Parathyroid adenoma (tissue), 2 donors: Measurements from ENCODE around the gene FAM135A.

Experiments
- H2AFZ ChIP-seq: fragments of 300-600 bp; sonication (generic); one replicate; pipeline ENCODE4 v1.7.0; 2017; ENCODE audit warnings: antibody characterized with exemption, mild to moderate bottlenecking
- H3K27ac ChIP-seq: fragments of 300-600 bp; sonication (generic); one replicate; pipeline ENCODE4 v1.7.0; 2017
- H3K27me3 ChIP-seq: fragments of 300-600 bp; sonication (generic); one replicate; pipeline ENCODE4 v1.7.0; 2017; ENCODE audit warnings: low read length; ENCODE audit not compliant: control insufficient read depth, insufficient read depth
- H3K36me3 ChIP-seq: fragments of 300-600 bp; sonication (generic); one replicate; pipeline ENCODE4 v1.7.0; 2017; ENCODE audit warnings: low read length; ENCODE audit not compliant: control insufficient read depth, insufficient read depth
- H3K4me1 ChIP-seq: fragments of 300-600 bp; sonication (generic); one replicate; pipeline ENCODE4 v1.7.0; 2017; ENCODE audit warnings: control low read depth
- H3K4me2 ChIP-seq: fragments of 300-600 bp; sonication (generic); one replicate; pipeline ENCODE4 v1.7.0; 2017; ENCODE audit warnings: low read length
- H3K4me3 ChIP-seq: fragments of 300-600 bp; sonication (generic); one replicate; pipeline ENCODE4 v1.7.0; 2017; ENCODE audit warnings: low read depth, low read length
- H3K79me2 ChIP-seq: fragments of 300-600 bp; sonication (generic); one replicate; pipeline ENCODE4 v1.7.0; 2017; ENCODE audit warnings: control low read depth
- H3K9ac ChIP-seq: fragments of 300-600 bp; sonication (generic); one replicate; pipeline ENCODE4 v1.7.0; 2017; ENCODE audit warnings: mild to moderate bottlenecking
- H3K9me3 ChIP-seq: fragments of 300-600 bp; sonication (generic); one replicate; pipeline ENCODE4 v1.7.0; 2017; ENCODE audit warnings: low read length; ENCODE audit not compliant: control insufficient read depth
- TF ChIP-seq, protein P1 (sequence below): fragments of 300-600 bp; sonication (generic); IDR thresholded peaks from one replicate; pipeline ENCODE4 v1.7.0; 2017; ENCODE audit warnings: antibody characterized with exemption, mild to moderate bottlenecking
- donor health status: primary hyperparathyroidism.

FAM135A gene

DNA sequence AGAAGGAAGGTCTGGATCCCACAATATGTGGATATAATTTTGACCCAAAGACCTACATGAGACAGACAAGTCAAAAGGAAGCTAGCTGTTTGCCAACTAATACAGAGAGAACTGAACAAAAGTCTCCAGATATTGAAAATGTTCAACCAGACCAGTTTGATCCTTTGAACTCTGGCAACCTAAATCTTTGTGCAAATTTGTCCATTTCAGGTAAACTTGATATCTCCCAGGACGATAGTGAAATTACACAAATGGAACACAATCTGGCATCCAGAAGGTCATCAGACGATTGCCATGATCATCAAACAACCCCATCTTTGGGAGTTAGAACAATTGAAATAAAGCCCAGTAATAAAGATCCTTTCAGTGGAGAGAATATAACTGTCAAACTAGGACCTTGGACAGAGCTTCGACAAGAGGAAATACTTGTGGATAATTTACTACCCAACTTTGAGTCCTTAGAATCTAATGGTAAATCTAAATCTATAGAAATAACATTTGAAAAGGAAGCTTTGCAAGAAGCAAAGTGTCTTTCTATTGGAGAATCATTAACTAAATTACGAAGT lies 111.5 kb downstream of the FAM135A start:
- TF ChIP-seq, protein P1, sequence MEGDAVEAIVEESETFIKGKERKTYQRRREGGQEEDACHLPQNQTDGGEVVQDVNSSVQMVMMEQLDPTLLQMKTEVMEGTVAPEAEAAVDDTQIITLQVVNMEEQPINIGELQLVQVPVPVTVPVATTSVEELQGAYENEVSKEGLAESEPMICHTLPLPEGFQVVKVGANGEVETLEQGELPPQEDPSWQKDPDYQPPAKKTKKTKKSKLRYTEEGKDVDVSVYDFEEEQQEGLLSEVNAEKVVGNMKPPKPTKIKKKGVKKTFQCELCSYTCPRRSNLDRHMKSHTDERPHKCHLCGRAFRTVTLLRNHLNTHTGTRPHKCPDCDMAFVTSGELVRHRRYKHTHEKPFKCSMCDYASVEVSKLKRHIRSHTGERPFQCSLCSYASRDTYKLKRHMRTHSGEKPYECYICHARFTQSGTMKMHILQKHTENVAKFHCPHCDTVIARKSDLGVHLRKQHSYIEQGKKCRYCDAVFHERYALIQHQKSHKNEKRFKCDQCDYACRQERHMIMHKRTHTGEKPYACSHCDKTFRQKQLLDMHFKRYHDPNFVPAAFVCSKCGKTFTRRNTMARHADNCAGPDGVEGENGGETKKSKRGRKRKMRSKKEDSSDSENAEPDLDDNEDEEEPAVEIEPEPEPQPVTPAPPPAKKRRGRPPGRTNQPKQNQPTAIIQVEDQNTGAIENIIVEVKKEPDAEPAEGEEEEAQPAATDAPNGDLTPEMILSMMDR: no peak
- H3K36me3 ChIP-seq: no peaks in the 10 kb centered on the region

DNA sequence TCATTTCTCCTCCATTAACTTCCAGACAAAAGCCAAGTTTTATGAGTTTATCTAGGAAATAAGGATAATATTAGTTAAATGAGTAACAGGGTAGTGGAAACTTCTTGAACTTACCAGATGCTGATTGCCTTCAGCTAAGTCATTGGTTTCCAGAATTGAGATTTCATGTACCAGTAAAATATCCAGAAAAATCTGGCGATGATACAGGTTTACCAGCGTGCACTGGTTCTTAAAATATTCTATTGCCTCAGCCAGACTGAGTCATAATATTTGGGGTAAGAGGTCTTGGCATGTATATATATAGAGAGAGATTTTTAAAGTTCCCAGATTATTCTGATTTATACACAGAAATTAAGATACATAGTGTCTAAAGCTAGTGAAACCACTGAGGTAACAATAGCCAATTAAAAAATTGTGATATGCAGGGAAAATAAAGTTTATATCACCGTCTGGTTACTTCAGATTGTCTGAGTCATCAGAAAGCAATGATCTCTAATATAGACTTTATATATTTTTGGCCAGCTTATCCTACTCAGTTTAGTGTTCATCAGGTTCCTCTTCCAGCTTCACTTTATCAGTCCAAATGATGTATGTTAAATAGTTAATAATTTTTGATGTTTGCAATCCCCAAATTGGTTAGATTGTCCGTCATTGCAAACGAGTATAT lies 113.9 kb downstream of the FAM135A start:
- Histone ChIP-seq H3K36me3 (no peaks in the 10 kb centered on the region), H3K9ac (no peak overlapping the region), H3K79me2 (no peaks in the 10 kb centered on the region), H3K27me3 (no peaks in the 10 kb centered on the region), H3K4me2 (no peak overlapping the region), H3K4me1 (no peaks in the 10 kb centered on the region), H2AFZ (no peak overlapping the region), H3K9me3 (no peaks in the 10 kb centered on the region), H3K27ac (no peak overlapping the region), H3K4me3 (no peak overlapping the region)
- TF ChIP-seq, protein P1: no peak

More for the DNA sequence above, 111.5 kb downstream of the FAM135A start:
- H3K4me1 ChIP-seq: no peaks in the 10 kb centered on the region
- no peak overlapping the region for H2AFZ ChIP-seq
- no peak overlapping the region for H3K4me2 ChIP-seq
- H3K27me3 ChIP-seq: no peaks in the 10 kb centered on the region
- H3K4me3 ChIP-seq: no peak overlapping the region
- H3K79me2 ChIP-seq: no peaks in the 10 kb centered on the region
- no peak overlapping the region for H3K9ac ChIP-seq
- H3K27ac ChIP-seq: no peak overlapping the region
- H3K9me3 ChIP-seq: no peaks in the 10 kb centered on the region

DNA sequence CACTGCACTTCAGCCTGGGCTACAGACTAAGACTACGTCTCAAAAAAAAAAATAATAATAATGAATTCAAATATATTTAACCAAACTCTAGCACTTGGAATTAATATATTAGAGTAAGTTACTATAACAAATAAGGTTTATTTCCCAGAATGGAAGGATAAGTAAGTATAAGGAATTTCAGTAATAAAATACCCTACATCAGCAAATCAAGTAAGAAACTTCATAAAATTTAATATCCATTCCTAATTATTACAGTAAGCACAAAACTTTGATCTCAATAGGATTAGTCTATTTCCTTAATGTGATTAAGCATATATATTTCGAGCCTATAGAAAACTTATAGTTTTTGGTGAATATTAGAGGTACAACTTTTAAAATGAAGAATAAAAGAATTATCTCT lies 116.7 kb downstream of the FAM135A start:
- Histone ChIP-seq H3K9me3 (no peaks in the 10 kb centered on the region), H3K9ac (no peak overlapping the region), H3K4me2 (no peak overlapping the region), H3K27me3 (no peaks in the 10 kb centered on the region), H3K27ac (no peak overlapping the region), H3K79me2 (no peaks in the 10 kb centered on the region), H2AFZ (no peak overlapping the region), H3K4me1 (no peaks in the 10 kb centered on the region), H3K4me3 (no peak overlapping the region), H3K36me3 (no peaks in the 10 kb centered on the region)
- TF ChIP-seq, protein P1: no peak

DNA sequence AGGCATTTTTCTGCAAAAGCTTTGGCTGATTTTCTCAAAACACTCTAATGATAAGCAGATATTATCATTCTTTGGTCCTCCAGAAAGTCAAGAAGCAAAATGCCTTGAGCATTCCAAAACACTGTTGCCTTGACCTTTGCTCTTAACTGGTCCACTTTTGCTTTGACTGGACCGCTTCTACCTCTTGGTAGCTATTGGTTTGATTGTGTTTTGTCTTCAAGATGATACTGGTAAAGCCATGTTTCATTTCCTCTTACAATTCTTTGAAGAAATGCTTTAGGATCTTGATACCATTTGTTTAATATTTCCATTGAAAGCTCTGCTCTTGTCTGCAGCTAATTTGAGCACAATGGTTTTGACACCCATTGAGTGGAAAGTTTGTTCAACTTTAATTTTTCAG lies 117.8 kb downstream of the FAM135A start:
- Histone ChIP-seq H3K9me3 (no peaks in the 10 kb centered on the region), H3K4me1 (no peaks in the 10 kb centered on the region), H2AFZ (no peak overlapping the region), H3K79me2 (no peaks in the 10 kb centered on the region), H3K9ac (no peak overlapping the region), H3K4me2 (no peak overlapping the region), H3K4me3 (no peak overlapping the region), H3K27me3 (no peaks in the 10 kb centered on the region), H3K27ac (no peak overlapping the region), H3K36me3 (no peaks in the 10 kb centered on the region)
- TF ChIP-seq, protein P1: no peak

DNA sequence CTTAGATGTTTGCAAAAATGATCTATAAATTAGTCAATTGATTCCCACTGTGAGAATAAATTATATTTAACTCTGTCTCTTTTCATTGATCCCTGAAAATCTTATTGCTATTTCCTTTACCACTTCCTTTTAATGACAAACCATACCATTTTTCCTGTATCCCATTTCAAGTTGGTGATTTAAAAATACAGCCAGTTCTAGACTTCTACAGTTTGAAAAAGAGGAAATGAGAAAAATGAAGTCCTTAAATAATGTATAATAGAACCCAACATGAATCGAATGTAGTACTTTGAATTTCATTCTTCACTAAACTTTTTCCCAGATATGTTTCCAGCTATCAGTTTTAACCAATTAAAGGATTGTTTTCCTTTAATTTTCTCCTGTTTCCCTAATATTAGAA lies 124.0 kb downstream of the FAM135A start:
- no peaks in the 10 kb centered on the region for H3K4me1 ChIP-seq
- H3K9ac ChIP-seq: no peak overlapping the region
- TF ChIP-seq, protein P1: no peak
- no peak overlapping the region for H2AFZ ChIP-seq
- H3K79me2 ChIP-seq: no peaks in the 10 kb centered on the region
- H3K4me2 ChIP-seq: no peak overlapping the region
- no peaks in the 10 kb centered on the region for H3K36me3 ChIP-seq
- H3K27me3 ChIP-seq: no peaks in the 10 kb centered on the region
- no peaks in the 10 kb centered on the region for H3K9me3 ChIP-seq
- H3K4me3 ChIP-seq: no peak overlapping the region
- H3K27ac ChIP-seq: no peak overlapping the region
